Activated CD4-positive, alpha-beta T cell treated with anti-CD3 and anti-CD28 coated beads, Interleukin-2, Interleukin-6, amounts not matched to agents 100 ng/mL and 50 ng/mL, durations not matched to agents 16 hours and 8 hours (primary cell): ENCODE data around the gene IGFBP7.
A peak's percentile ranks its signal among the peaks of the same experiment; 100 is the strongest.
"Not testable (repeated sequence)": the region's sequence is repeated elsewhere in the genome, so short reads cannot be mapped to it uniquely, and the experiment has no call there.

Source experiments
- DNase-seq: peaks from one replicate; pipeline ENCODE4 v3.0.0-alpha.2; 2020

The IGFBP7 gene

GRCh38 chr4:57065730-57066482 lies 44.3 kb downstream of the IGFBP7 start:
- no peak for DNase-seq

- DNase-seq = no peak
Measured at GRCh38 chr4:57064811-57065711, 45.1 kb downstream of the IGFBP7 start.

DNA sequence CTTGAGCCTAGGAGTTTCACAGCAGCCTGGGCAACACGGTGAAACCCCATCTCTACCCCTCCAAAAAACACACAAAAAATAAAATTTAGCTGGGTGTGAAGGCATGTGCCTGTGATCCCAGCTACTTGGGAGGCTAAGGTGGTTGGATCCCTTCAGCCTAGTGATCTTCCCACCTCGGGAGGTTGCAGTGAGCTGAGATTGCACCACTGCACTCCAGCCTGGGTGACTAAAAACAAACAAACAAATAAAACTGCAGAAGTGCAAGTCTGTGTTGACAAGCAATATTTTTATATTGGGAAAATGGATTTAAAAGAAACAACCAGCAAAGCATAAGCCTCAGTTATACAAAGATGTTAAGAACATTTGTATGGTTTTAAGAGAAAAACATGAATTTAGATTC lies 46.1 kb downstream of the IGFBP7 start:
- DNase-seq = no peak

- DNase-seq = no peak
Measured at GRCh38 chr4:57063518-57063917, 46.7 kb downstream of the IGFBP7 start.

- no peak for DNase-seq
Measured at GRCh38 chr4:57061395-57061794, 48.8 kb downstream of the IGFBP7 start.

GRCh38 chr4:57060717-57061067 lies 49.5 kb downstream of the IGFBP7 start:
- DNase-seq = not testable (repeated sequence)

- no peak for DNase-seq
Measured at GRCh38 chr4:57059890-57060716, 50.1 kb downstream of the IGFBP7 start.

DNA sequence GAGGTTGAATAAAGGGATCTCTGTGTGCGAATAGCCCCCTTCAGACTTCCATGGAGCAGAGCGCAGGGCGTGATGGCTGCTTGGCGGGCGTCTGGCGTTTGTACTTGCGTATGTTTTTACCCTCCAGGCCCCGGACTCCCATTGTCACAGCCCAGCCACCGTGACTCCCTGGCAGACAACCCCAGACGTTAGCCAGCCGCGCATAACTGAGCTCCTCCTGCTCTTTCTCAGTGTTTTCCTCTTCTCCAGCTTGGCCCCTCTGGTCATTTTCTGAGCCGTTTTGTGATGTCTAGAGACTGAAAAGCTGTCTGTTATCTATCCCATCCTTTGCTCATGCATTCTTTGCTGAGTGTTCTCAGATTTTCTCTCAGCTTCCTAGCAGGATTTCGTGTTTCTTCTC lies 54.3 kb downstream of the IGFBP7 start:
- no peak for DNase-seq

DNA sequence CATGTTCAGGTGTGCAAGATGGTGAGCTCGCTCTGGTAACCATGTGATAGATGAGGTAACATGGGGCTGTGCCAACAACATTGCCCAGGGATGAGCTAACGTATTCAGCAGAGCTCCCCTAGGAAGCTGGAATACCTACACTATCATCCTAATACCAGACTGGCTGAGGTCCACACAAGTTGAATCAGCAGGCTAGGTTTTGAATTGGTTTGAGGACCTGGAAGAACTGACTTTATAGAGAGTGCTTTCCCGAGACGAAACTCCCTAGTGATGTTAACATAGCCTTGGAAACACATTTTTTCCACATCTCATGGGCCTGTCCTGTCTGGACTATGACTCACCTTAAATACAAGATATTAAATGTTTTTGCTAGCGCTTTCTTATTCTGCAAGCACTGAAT lies 56.7 kb downstream of the IGFBP7 start:
- DNase-seq = no peak

- DNase-seq = no peak
Measured at GRCh38 chr4:57051524-57051923, 58.7 kb downstream of the IGFBP7 start.

- DNase-seq = no peak
Measured at GRCh38 chr4:57051095-57051494, 59.1 kb downstream of the IGFBP7 start.

- no peak for DNase-seq
Measured at GRCh38 chr4:57048590-57049304, 61.4 kb downstream of the IGFBP7 start.

- not testable (repeated sequence) for DNase-seq
Measured at GRCh38 chr4:57047046-57047445, 63.1 kb downstream of the IGFBP7 start.

DNA sequence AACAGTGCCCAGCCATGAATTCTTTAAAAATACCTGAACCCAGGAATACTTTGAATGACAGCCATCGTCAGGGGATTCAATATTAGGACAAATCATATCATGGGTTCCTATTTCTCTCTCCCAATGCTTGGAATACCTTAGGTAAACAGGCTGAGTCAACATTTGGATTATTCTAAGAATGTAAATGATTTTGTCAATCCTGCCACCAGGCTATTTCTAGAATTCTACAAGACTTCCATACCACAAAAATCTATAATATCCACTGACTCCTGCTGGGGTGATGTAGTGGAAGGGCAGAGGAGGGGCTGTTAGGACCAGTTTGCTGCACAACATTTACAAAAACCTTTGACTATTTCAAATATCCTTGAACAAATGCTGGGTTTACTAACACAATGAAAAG lies 65.2 kb downstream of the IGFBP7 start:
- no peak for DNase-seq

GRCh38 chr4:57044279-57044678 lies 65.9 kb downstream of the IGFBP7 start:
- DNase-seq = no peak

- DNase-seq = no peak
Measured at GRCh38 chr4:57043347-57044251, 66.6 kb downstream of the IGFBP7 start.

DNA sequence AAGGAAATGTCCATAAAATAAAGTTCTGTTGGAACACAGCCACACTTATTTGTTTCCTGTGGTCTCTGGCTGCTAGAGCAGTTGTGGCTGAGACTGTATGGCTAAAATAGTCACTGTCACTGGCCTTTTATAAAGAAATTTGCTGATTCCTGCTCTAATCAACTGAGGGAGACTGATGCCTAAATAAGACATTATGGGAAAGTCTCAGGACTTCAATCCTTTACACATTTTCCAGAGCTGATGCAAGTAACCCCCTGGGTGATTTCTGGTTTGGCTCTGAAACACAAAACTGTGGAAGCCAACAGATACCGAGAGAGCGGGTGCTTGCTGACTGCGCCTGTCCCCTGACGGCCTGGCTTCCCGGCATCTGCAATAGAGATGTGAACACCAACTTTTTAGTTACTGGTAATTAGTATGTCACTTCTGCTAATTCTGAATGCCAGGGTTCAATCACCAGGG lies 67.4 kb downstream of the IGFBP7 start:
- no peak for DNase-seq

- no peak for DNase-seq
Measured at GRCh38 chr4:57041020-57041419, 69.2 kb downstream of the IGFBP7 start.

- DNase-seq = no peak
Measured at GRCh38 chr4:57040510-57040909, 69.7 kb downstream of the IGFBP7 start.

DNA sequence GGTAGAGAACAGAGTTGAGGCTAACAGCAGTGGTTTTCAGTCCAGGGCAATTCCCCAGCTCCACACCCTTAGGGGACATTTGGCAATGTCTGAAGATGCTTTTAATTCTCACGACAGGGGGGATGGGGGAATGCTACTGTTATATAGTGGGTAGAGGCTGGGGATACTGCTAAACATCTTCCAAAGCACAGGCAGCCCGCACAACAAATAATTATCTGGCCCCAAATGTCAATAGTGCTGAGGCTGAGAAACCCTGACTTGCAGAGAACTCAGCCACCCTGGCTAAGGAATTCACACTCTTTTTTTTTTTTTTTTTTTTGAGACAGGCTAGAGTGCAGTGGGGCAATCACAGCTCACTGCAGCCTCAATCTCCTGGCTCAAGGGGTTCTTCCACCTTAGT lies 70.8 kb downstream of the IGFBP7 start:
- DNase-seq = no peak

DNA sequence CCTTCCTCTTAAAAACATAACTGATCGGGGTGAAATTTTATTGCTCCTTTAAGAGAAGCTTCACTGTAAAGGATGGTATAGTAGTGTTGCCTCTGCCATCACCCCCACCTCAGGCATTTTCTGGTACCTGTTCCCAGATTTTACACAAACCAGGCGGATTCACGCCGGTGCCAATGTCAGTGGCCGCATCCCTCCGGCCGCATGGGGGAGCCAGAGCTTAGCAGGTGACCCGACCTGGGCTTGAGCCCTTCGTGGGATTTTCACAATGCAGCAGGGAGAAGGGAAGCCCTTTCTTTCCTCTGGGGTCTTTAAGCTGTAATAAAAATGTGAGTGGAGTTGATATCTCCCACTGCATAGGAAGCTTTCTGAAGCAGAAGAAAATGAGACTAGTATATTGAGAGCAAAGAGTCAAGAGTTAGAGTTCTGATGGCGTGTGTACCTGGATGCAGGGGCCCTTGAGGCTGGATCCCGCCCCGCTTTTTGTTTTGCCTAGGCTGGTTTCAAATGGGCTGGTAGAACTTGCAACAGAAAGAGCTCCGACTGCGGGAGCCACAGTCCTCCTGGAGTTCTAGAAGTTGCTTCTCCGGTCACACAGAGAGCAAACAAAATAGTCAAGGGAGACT lies 72.1 kb downstream of the IGFBP7 start:
- peak; percentile 38 for DNase-seq
